Retinal pigment epithelial cell (primary cell): Measurements from ENCODE around the gene SIL1.

Source experiments
- DNase-seq: peaks from one replicate; pipeline ENCODE4 v3.0.0-alpha.2; 2010; ENCODE audit warnings: low read depth
- H3K4me3 ChIP-seq: 2 replicates; pipeline ENCODE4 v1.5.1; 2011; ENCODE audit warnings: mild to moderate bottlenecking, low read length, control low read depth, moderate library complexity
- CTCF ChIP-seq: conservative IDR thresholded peaks from 2 replicates; pipeline ENCODE4 v1.5.1; 2011; ENCODE audit warnings: low read depth, low read length, control low read depth, inconsistent platforms

SIL1 gene

GRCh38 chr5:139131465-139131864 lies 66.7 kb downstream of the SIL1 start:
- peak overlapping the region; percentile 32 for H3K4me3 ChIP-seq
- no peak for TF ChIP-seq CTCF
- no peak for DNase-seq

- TF ChIP-seq CTCF = no peak
- peak overlapping the region; percentile 32 for H3K4me3 ChIP-seq
- DNase-seq = no peak
These were observed 67.1 kb downstream of the SIL1 start for GRCh38 chr5:139131062-139131461.

- no peak for TF ChIP-seq CTCF
- H3K4me3 ChIP-seq = no peak overlapping the region
- DNase-seq = no peak
These were observed 68.0 kb downstream of the SIL1 start for GRCh38 chr5:139130214-139130613.

- TF ChIP-seq CTCF = no peak
- no peak for DNase-seq
These were observed 71.5 kb downstream of the SIL1 start for GRCh38 chr5:139126711-139127111.

GRCh38 chr5:139125991-139126390 lies 72.2 kb downstream of the SIL1 start:
- TF ChIP-seq CTCF = no peak
- no peak overlapping the region for H3K4me3 ChIP-seq
- no peak for DNase-seq

More at GRCh38 chr5:139126711-139127111, 71.5 kb downstream of the SIL1 start:
- H3K4me3 ChIP-seq = no peak overlapping the region

- DNase-seq = no peak
- H3K4me3 ChIP-seq = no peak overlapping the region
- TF ChIP-seq CTCF = no peak
These were observed 73.2 kb downstream of the SIL1 start for GRCh38 chr5:139124774-139125520.

GRCh38 chr5:139121120-139121519 lies 77.0 kb downstream of the SIL1 start:
- no peak for DNase-seq
- H3K4me3 ChIP-seq = no peak overlapping the region
- TF ChIP-seq CTCF = no peak
